HTR-8/SVneo (cell line): ENCODE data around the gene RHOD.

ENCODE experiments used
- DNase-seq: peaks from one replicate; pipeline ENCODE4 v3.0.0; 2011; ENCODE audit warnings: low spot score, mixed read lengths; ENCODE audit not compliant: insufficient read length
- FAIRE-seq: peaks from 2 replicates; lab custom pipeline; 2011; peaks lifted over from hg19 to GRCh38; lab: Jason Lieb, UNC

RHOD gene

GRCh38 chr11:67105964-67106363, 49.3 kb downstream of the RHOD start:
- no peak for FAIRE-seq

GRCh38 chr11:67111261-67111660, 54.6 kb downstream of the RHOD start:
- DNase-seq (no peak), FAIRE-seq (no peak)

More at GRCh38 chr11:67105964-67106363, 49.3 kb downstream of the RHOD start:
- no peak for DNase-seq

GRCh38 chr11:67113231-67113721, 56.6 kb downstream of the RHOD start:
- FAIRE-seq, result no peak

DNA sequence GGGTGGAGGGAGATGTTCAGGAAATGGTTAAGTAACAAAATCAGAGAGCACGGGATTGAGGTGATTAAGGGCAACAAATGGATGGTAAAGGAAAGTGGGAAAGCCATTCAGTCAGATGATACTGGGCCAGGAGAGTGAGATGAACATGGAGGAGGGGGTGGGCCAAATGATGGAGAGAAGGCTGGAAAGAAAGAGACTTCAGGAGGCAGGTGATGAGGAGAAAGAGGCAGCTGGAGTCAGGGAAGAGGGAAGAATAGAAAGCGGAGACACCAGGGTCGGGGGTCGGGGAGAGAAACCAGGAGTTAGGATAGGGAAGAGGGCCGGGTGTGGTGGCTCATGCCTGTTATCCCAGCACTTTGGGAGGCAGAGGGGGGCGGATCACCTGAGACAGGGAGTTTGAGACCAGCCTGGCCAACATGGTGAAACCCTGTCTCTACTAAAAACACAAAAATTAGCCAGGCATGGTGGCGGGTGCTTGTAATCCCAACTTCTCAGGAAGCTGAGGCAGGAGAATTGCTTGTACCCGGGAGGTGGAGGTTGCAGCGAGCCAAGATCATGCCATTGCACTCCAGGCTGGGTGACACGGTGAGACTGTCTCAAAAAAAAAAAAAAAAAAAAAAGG, 57.7 kb downstream of the RHOD start:
- DNase-seq, result no peak
- FAIRE-seq, result no peak

More at GRCh38 chr11:67113231-67113721, 56.6 kb downstream of the RHOD start:
- DNase-seq, result no peak

DNA sequence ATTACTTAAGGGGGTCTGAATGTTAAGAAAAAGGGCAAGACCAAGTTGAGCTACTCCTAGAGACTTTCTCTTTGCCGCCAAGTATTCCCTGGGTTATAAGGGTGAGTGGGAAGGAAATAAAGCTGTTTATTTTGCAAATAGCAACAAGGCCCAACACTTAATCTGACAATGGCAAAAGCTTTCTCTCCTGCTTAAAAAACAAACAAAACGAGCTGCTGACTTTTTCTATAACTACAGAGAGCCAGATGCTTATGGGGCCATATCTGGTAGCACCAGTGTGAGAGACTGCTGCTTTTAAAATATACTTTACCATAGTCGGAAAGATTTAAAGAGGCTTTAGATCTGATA, 60.1 kb downstream of the RHOD start:
- DNase-seq (no peak), FAIRE-seq (no peak)

DNA sequence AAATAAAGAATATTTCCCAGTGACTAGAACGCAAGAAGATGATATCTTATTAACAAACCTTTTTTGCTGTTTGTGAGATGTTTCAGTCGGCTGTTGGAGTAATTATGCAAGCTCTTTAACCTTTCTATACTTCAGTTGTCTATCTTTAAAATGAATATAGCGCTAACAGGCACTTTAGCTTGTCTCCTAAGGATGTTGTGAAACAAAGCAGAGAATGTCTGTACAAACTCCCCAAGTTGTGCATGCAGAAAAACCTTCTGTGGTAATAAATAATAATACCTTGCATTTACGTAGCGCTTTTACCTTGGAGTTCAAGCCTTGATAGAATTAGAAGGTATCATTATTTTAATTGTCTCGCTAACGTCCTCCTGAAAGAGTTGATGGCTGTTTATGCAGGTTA, 60.5 kb downstream of the RHOD start:
- DNase-seq (no peak), FAIRE-seq (no peak)

DNA sequence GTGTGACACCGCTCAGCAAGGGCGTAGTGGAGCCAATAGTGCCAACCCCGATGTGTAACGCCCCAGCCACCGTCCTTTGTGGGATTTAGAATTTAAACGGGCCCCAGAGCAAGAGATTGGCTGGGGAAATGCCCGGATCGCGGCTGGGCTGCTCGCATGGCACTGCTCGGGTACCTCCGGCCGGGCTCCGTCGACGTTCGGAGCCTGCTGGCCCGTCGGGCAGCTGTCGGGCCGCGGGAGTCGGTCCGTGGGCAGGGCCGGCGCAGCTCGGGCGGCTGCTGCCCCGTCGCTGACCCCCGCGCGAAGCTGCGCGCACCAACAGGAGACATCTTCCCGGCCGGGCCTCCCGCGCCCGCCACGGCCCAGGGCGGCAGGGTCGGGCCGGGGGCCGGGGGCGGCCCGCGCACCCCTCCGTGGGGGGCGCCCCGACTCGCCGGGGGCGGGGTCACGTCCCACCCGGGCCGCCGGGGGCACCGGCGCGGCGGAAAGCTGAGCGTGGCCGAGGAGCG, 61.1 kb downstream of the RHOD start:
- no peak for DNase-seq
- FAIRE-seq, result no peak

- no peak for DNase-seq
- no peak for FAIRE-seq
Observed at GRCh38 chr11:67118181-67118766, 61.6 kb downstream of the RHOD start.

DNA sequence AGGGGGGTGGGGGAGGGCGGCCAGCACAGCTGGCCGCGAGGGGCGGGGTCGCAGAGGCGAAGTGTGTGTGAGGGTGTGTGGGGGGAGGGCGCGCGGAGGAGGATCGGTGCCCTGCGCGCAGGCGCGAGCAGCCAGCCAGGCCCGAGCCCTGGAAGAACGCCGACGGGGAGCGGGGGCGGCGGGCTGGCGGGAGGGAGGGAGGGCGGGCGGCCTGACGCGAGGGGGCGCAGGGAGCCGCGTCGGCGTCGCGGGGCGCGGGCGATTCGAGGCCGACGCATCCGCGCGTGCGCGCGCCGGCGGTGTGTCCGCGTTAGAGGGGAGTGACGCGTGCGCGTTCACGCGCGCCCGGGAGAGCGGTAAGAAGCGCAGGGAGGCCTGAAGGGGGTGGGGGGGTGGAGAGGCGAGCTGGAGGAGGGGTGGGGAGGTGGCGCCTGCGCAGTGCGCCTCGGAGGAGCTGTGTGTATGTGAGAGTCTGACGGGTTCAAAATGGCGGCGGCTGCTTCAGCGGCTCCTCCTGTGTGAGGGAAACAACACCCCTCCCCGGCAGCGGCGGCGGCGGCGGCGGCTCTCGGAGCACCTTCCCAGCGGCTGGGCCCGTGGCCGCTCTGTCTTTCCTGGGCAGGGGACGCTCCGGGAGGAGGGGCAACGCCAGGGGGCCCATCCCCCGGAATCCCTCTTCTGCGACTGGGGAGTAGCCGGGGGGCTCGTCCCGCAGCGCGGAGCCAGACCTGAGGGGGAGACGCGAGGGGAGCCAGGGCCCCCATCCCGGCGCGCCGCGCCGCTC, 62.3 kb downstream of the RHOD start, which contains the start of gene KDM2A:
KDM2A (plus strand) TSS at position 463 of the 784 bp plus-strand sequence. CDS start 2,054 bp downstream, outside the sequence.
- peak; percentile 100 for DNase-seq
- FAIRE-seq, result peak; percentile 99

DNA sequence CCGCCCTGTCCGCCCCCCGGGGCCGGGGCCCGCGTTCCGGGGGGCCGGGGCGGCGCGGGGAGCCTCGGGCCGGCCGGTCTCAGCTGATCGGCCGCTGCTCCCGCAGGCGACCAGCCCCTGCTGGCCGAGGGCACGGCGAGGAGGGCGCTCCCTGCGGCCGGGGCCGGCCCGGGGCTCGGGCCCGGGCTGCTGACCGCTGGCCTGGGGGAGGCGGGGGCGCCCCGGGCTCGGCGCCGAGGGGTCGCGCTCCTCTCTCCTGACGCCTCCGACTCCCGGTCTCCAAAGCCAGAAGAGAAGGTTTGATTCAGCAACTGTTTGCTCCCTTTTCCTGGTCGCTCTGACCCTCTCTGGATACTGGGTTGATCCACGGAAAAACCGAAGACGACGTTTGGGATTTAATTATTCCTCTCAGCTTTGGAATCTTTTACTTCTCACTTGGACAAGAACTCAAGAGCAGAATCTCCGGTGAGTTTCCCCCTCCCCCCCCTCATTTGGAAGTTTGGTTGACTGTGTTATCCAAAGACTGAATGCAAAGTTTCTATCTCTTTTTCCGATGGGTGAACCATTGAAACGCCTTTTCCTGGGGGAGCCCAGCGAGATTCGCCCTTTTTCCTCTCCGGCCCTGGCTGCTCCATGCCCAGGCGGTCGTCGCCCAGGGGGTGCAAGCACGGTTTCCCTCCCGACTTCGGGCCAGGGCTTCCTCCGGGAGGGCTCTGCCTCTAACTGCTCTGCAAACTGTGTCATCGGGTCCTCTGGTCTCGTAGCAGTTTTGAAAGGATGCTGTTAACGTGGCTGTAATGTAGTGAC, 63.1 kb downstream of the RHOD start:
- DNase-seq, result no peak
- no peak for FAIRE-seq

GRCh38 chr11:67120456-67120855, 63.8 kb downstream of the RHOD start:
- no peak for DNase-seq
- FAIRE-seq, result no peak

DNA sequence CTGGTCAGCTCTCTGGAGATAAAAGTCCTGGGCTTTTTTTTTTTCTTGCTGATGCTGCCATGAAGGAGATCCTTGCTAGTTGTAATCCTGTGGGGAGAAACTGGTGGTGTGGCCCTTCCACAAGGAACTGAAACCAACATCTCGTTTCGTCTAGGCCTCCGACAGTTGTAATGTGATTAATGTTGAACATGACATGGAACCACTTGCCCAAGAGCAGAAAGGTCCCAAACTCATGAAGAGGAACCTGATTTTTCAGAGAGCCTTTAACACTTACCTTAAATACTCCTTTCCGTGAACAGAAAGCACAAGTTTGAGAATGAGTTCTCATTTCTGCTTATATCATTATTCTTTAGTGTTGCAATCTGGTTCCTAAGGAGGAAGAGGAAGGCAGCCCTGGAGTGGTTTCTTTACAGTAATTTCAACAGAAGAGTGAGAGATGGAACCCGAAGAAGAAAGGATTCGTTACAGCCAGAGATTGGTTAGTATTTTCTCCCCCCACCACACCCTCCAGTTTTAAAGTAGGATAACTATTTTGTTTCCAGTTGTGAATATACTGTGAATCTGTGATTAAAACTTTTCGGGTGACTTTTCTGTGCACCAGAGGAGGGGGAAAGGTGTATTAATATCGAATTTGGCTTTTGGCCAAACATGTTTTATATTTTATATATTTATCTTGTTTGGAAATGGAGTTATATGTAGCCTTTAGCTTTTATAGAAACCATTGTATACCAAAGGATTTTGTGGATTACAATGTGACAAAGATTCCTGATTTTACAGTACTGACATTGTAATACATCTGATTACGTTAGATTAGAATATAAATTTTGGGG, 64.4 kb downstream of the RHOD start:
- FAIRE-seq (peak; percentile 51), DNase-seq (no peak)
